Fibroblast of villous mesenchyme (primary cell): Measurements from ENCODE around the gene AKAP10. TPM values are rescaled to one million over a fixed set of nuclear protein-coding genes. Genes with fewer than 3 reads are reported as not detected.
"Not testable (repeated sequence)": the region's sequence is repeated elsewhere in the genome, so short reads cannot be mapped to it uniquely, and the experiment has no call there.

ENCODE experiments used
- DNase-seq: peaks from one replicate; pipeline ENCODE4 v3.0.0-alpha.2; 2010; ENCODE audit warnings: low read depth
- H3K4me3 ChIP-seq: 2 replicates; pipeline ENCODE4 v1.5.1; 2011; ENCODE audit warnings: low read depth, mild to moderate bottlenecking, low read length
- total RNA-seq: library from RNA; depleted of rRNA; stranded (reverse); fragments of >200 nt; gene quantifications from 2 replicates; pipeline ENCODE4 v1.2.3, GENCODE V29; 2012
- TF ChIP-seq, protein P1 (sequence below): IDR thresholded peaks from 2 replicates; pipeline ENCODE4 v1.5.1; 2012; ENCODE audit warnings: low read depth, mild to moderate bottlenecking, low read length; ENCODE audit not compliant: insufficient read depth

AKAP10 gene
- total RNA-seq, 1 donor = 32.8 TPM

GRCh38 chr17:19978209-19978802, 678 bp upstream of the AKAP10 start:
- TF ChIP-seq, protein P1, sequence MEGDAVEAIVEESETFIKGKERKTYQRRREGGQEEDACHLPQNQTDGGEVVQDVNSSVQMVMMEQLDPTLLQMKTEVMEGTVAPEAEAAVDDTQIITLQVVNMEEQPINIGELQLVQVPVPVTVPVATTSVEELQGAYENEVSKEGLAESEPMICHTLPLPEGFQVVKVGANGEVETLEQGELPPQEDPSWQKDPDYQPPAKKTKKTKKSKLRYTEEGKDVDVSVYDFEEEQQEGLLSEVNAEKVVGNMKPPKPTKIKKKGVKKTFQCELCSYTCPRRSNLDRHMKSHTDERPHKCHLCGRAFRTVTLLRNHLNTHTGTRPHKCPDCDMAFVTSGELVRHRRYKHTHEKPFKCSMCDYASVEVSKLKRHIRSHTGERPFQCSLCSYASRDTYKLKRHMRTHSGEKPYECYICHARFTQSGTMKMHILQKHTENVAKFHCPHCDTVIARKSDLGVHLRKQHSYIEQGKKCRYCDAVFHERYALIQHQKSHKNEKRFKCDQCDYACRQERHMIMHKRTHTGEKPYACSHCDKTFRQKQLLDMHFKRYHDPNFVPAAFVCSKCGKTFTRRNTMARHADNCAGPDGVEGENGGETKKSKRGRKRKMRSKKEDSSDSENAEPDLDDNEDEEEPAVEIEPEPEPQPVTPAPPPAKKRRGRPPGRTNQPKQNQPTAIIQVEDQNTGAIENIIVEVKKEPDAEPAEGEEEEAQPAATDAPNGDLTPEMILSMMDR = no peak
- no peak for DNase-seq
- H3K4me3 ChIP-seq = peak overlapping the region; percentile 83

DNA sequence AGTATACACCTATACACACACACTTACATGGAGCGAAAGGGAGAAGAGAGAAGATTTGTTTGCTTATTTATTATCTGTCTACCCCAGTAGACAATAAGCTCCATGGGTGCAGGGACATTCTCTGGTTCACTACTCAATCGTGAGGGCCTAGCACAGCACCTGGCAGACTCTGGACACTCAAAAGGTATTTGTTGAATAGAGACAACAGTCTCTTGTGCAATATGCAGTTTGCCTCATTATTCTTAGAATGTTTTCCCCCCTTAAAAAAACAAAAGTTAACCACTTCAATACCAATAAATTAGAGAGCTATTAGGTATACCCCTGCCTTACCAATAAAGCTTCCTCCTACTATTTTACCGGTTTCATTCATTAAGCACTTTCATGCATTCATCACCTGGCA, 2.0 kb downstream of the AKAP10 start:
- H3K4me3 ChIP-seq = peak overlapping the region; percentile 83
- no peak for DNase-seq
- TF ChIP-seq, protein P1 = no peak

GRCh38 chr17:19973156-19973555, 4.5 kb downstream of the AKAP10 start:
- peak; percentile 64 for DNase-seq
- TF ChIP-seq, protein P1 = no peak
- no peak overlapping the region for H3K4me3 ChIP-seq

- H3K4me3 ChIP-seq, DNase-seq: not testable (repeated sequence)
Observed at GRCh38 chr17:19962954-19963353, 14.7 kb downstream of the AKAP10 start.

- TF ChIP-seq, protein P1 = no peak
- DNase-seq = peak; percentile 81
- H3K4me3 ChIP-seq = no peak overlapping the region
Observed at GRCh38 chr17:19958023-19958422, 19.6 kb downstream of the AKAP10 start.

DNA sequence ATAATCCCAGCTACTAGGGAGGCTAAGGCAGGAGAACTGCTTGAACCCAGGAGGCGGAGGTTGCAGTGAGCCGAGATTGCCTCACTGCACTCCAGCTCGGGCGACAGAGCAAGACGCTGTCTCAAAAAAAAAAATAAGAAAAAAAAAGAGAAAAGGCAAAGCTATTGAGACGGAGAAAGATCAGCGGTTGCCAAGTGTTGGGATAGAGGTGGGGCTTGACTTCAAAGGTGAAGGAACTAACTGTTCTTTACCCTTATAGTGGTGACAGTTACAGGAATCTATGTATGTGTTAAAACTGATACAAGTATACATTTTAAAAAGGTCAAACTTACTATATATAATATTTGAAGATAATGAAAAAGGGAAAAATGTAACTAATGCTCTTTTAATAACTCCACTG, 22.5 kb downstream of the AKAP10 start:
- H3K4me3 ChIP-seq = no peak overlapping the region
- no peak for DNase-seq
- TF ChIP-seq, protein P1 = no peak

GRCh38 chr17:19951411-19951810, 26.2 kb downstream of the AKAP10 start:
- not testable (repeated sequence) for H3K4me3 ChIP-seq, DNase-seq

DNA sequence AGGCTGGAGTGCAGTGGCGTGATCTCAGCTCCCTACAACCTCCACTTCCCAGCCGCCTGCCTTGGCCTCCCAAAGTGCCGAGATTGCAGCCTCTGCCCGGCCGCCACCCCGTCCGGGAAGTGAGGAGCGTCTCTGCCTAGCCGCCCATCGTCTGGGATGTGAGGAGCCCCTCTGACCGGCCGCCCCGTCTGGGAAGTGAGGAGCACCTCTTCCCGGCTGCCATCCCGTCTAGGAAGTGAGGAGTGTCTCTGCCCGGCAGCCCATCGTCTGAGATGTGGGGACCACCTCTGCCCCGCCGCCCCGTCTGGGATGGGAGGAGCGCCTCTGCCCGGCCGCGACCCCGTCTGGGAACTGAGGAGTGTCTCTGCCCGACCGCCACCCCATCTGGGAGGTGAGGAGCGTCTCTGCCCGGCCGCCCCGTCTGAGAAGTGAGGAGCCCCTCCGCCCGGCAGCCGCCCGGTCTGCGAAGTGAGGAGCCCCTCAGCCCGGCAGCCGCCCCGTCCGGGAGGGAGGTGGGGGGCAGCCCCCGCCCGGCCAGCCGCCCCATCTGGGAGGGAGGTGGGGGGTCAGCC, 26.9 kb downstream of the AKAP10 start:
- not testable (repeated sequence) for H3K4me3 ChIP-seq, DNase-seq
